Lower lobe of right lung (tissue), 2 donors: ENCODE measurements around the gene TAF11. TPM values are rescaled to one million over a fixed set of nuclear protein-coding genes. Genes with fewer than 3 reads are reported as not detected.
"Not testable (repeated sequence)": the region's sequence is repeated elsewhere in the genome, so short reads cannot be mapped to it uniquely, and the experiment has no call there.

Experiments used
- ATAC-seq, 2 donors: fragments of 200-7000 bp; cut with Tn5 transposase; one replicate each; pipeline ENCODE4 v1.9.1; 2020 to 2022; ENCODE audit warnings: mild to moderate bottlenecking in 2 of 2, moderate library complexity in 2 of 2
- DNase-seq: peaks from one replicate; pipeline ENCODE4 v3.0.0-alpha.2; 2020
- H3K27ac ChIP-seq: fragments of 200-600 bp; one replicate; pipeline ENCODE4 v1.8.0; 2022
- H3K27me3 ChIP-seq: fragments of 200-600 bp; one replicate; pipeline ENCODE4 v1.8.0; 2022; ENCODE audit warnings: low read depth
- H3K36me3 ChIP-seq: fragments of 200-600 bp; one replicate; pipeline ENCODE4 v1.8.0; 2022; ENCODE audit warnings: mild to moderate bottlenecking
- H3K4me1 ChIP-seq: fragments of 200-600 bp; one replicate; pipeline ENCODE4 v1.8.0; 2022
- H3K4me3 ChIP-seq: fragments of 200-600 bp; one replicate; pipeline ENCODE4 v1.8.0; 2022; ENCODE audit warnings: mild to moderate bottlenecking
- H3K9me3 ChIP-seq: fragments of 200-600 bp; one replicate; pipeline ENCODE4 v1.8.0; 2022
- CTCF ChIP-seq: fragments of 200-600 bp; IDR thresholded peaks from one replicate; pipeline ENCODE4 v1.8.0; 2022; ENCODE audit warnings: antibody characterized with exemption, mild to moderate bottlenecking
- intact Hi-C: fragments of 100-400 bp; cut with DNase I; formaldehyde crosslinking; loops from one replicate; pipeline ENCODE4 v1.11.0; 2022
- long read RNA-seq: library from polyadenylated mRNA; unstranded; transcript quantifications from one replicate; pipeline ENCODE4 v2.0.0, GENCODE V29; 2021
- total RNA-seq: library from RNA; stranded (reverse); fragmentation: NEBNext Ultra II Directional; extraction: Animal tissue kit (Norgen Biotek cat#: 25700); gene quantifications from one replicate; pipeline ENCODE4 v1.2.1, GENCODE V29; 2021
- donor health status: DM: no; HTN: yes; CAD: no; lungs with severe emphysema.

The TAF11 gene
- 20.7 TPM for total RNA-seq
- long read RNA-seq, transcript TAF11-201 (5 exons, 1,580 nt) = major isoform, 25 of 37 reads
- long read RNA-seq, partial matches to known transcripts = 9 of 37 reads
- long read RNA-seq, other reads (novel, unspliced or antisense) = 3 of 37 reads

GRCh38 chr6:34887753-34888513 is at the start of gene TAF11:
Gene TAF11 (minus strand): TSS chr6:34888042. CDS start chr6:34887957, 85 bp downstream.
- H3K27ac ChIP-seq = peak within 1 kb of the TSS; percentile 88

DNA sequence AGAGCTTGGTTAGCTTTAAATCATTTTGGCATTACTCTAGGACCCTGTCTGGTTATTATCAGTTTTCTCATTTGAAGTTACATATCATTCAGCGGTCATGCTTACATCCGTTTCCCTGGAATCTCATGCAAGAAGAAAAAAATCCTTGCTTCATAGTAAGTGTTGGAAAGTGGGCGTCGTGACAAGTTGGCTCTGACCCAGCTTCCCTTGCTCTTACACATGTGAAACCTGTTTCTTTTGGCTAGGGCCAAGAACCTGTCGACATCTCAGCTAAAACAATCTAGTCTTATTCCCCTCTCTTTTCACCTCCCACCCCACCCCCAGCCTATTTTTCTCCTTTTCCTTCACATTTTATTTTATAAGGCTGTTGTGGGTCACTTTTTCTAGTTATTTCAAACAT is 46.7 kb upstream of the TAF11 start:
- ATAC-seq (peak; percentile 27 to 59), DNase-seq (peak; percentile 79)
- H3K36me3 ChIP-seq = no peaks in the 10 kb centered on the region
- H3K4me3 ChIP-seq = no peak overlapping the region
- no peaks in the 10 kb centered on the region for H3K27me3 ChIP-seq
- TF ChIP-seq CTCF = no peak
- intact Hi-C loops = no loop called here
- H3K9me3 ChIP-seq = no peaks in the 10 kb centered on the region
- H3K4me1 ChIP-seq = peaks cover 27% of the 10 kb centered on the region
- H3K27ac ChIP-seq = no peak overlapping the region

More at GRCh38 chr6:34887753-34888513, at the start of gene TAF11:
- no peak for TF ChIP-seq CTCF
- Histone ChIP-seq H3K36me3 (no peaks in the 10 kb centered on the region), H3K27me3 (no peaks in the 10 kb centered on the region), H3K4me3 (peak within 1 kb of the TSS; percentile 73), H3K9me3 (no peaks in the 10 kb centered on the region), H3K4me1 (peaks cover 57% of the 10 kb centered on the region)
- DNase-seq (peak; percentile 96), ATAC-seq (peak; percentile 94 to 95)
- intact Hi-C loops = no loop called here

DNA sequence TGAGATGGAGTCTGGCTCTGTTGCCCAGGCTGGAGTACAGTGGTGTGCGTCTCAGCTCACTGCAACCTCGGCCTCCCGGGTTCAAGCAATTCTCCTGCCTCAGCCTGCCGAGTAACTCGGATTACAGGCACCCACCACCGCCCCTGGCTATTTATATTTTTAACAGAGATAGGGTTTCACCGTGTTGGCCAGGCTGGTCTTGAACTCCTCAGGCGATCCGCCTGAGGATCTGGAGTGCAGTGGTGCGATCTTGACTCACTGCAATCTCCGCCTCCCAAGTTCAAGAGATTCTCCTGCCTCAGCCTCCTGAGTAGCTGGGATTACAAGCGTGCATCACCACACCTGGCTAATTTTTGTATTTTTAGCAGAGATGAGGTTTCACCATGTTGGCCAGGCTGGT is 44.4 kb upstream of the TAF11 start:
- H3K36me3 ChIP-seq, intact Hi-C loops, H3K27me3 ChIP-seq, H3K9me3 ChIP-seq, DNase-seq, ATAC-seq, H3K4me3 ChIP-seq, H3K27ac ChIP-seq: not testable (repeated sequence)
- peaks cover 17% of the 10 kb centered on the region for H3K4me1 ChIP-seq

- intact Hi-C loops = no loop called here
- Histone ChIP-seq H3K27me3 (no peaks in the 10 kb centered on the region), H3K4me3 (no peak overlapping the region), H3K27ac (no peak overlapping the region), H3K9me3 (no peaks in the 10 kb centered on the region), H3K36me3 (no peaks in the 10 kb centered on the region), H3K4me1 (peaks cover 13% of the 10 kb centered on the region)
- ATAC-seq (no peak), DNase-seq (no peak)
- no peak for TF ChIP-seq CTCF
Measured at GRCh38 chr6:34930221-34930620, 42.4 kb upstream of the TAF11 start.

- H3K27me3 ChIP-seq = no peaks in the 10 kb centered on the region
- no peak for ATAC-seq
- no peak for DNase-seq
- TF ChIP-seq CTCF = no peak
- H3K27ac ChIP-seq = no peak overlapping the region
- H3K36me3 ChIP-seq = no peaks in the 10 kb centered on the region
- intact Hi-C loops = no loop called here
- no peaks in the 10 kb centered on the region for H3K9me3 ChIP-seq
- no peak overlapping the region for H3K4me3 ChIP-seq
- peaks cover 5% of the 10 kb centered on the region for H3K4me1 ChIP-seq
Measured at GRCh38 chr6:34929241-34929978, 41.6 kb upstream of the TAF11 start.

DNA sequence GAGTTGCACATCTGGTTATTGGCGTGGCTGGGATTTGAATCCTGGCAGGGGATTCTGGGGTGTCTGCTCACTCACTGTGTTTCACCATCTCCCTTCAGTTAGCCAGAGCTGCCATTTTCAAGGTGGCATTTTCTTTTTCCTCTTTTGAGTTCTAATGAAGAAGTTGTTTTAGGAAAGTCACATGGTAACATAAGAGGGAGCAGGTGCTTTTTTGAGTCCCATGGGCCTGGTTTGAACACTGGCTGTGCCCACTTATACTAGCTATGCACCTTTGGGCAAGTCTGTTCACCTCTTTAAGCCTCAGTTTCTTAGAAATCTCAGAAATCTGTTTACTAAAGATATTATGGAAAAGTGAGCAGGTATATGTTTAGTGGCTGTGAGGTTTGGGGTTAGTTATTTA is 40.9 kb upstream of the TAF11 start:
- intact Hi-C loops = no loop called here
- no peak for TF ChIP-seq CTCF
- Histone ChIP-seq H3K4me1 (no peaks in the 10 kb centered on the region), H3K27ac (no peak overlapping the region), H3K4me3 (no peak overlapping the region), H3K9me3 (no peaks in the 10 kb centered on the region), H3K27me3 (no peaks in the 10 kb centered on the region), H3K36me3 (no peaks in the 10 kb centered on the region)
- DNase-seq (no peak), ATAC-seq (no peak)
